HG02642 (cell line): ENCODE measurements around the gene GPRIN1.
A peak's percentile ranks its signal among the peaks of the same experiment; 100 is the strongest.

Source experiments
- ATAC-seq: cut with Tn5 transposase; IDR thresholded peaks from one replicate; pipeline ENCODE4 v1.9.1; 2021; ENCODE audit warnings: mild to moderate bottlenecking; ENCODE audit not compliant: unreplicated experiment, poor library complexity

Gene GPRIN1

GRCh38 chr5:176643491-176644219, 33.7 kb upstream of the GPRIN1 start:
- no peak for ATAC-seq

- no peak for ATAC-seq
Observed at GRCh38 chr5:176642675-176643490, 32.9 kb upstream of the GPRIN1 start.

- ATAC-seq: no peak
Observed at GRCh38 chr5:176640616-176641015, 30.7 kb upstream of the GPRIN1 start.

GRCh38 chr5:176639981-176640380, 30.0 kb upstream of the GPRIN1 start:
- ATAC-seq: no peak

GRCh38 chr5:176639208-176639607, 29.3 kb upstream of the GPRIN1 start:
- no peak for ATAC-seq

GRCh38 chr5:176638437-176638836, 28.5 kb upstream of the GPRIN1 start:
- ATAC-seq: no peak

- ATAC-seq: no peak
Observed at GRCh38 chr5:176637556-176637955, 27.6 kb upstream of the GPRIN1 start.

GRCh38 chr5:176636426-176636825, 26.5 kb upstream of the GPRIN1 start:
- ATAC-seq: no peak

GRCh38 chr5:176633598-176633997, 23.6 kb upstream of the GPRIN1 start:
- ATAC-seq: no peak

- no peak for ATAC-seq
Observed at GRCh38 chr5:176632745-176633144, 22.8 kb upstream of the GPRIN1 start.

GRCh38 chr5:176631383-176632200, 21.6 kb upstream of the GPRIN1 start:
- no peak for ATAC-seq

GRCh38 chr5:176630681-176631222, 20.8 kb upstream of the GPRIN1 start:
- ATAC-seq: no peak

- ATAC-seq: peak; percentile 70
Observed at GRCh38 chr5:176629853-176630680, 20.1 kb upstream of the GPRIN1 start, which contains the start of the genes EIF4E1B and SNCB. TSS of gene EIF4E1B (plus strand) at chr5:176630675. CDS start at chr5:176642788, 12,113 bp downstream. TSS of gene SNCB (minus strand) at chr5:176630534. CDS start at chr5:176629654, 880 bp downstream.

- no peak for ATAC-seq
Observed at GRCh38 chr5:176629317-176629852, 19.4 kb upstream of the GPRIN1 start.

GRCh38 chr5:176628406-176629228, 18.7 kb upstream of the GPRIN1 start:
- ATAC-seq: no peak

- ATAC-seq: no peak
Observed at GRCh38 chr5:176627582-176627981, 17.6 kb upstream of the GPRIN1 start.

- ATAC-seq: no peak
Observed at GRCh38 chr5:176626876-176627236, 16.9 kb upstream of the GPRIN1 start.
